NCI-H1694 (cell line): ENCODE data around the gene ITGA4.

Experiments used
- DNase-seq: peaks from one replicate; lab custom pipeline; 2025; lab: John Stamatoyannopoulos, UW

ITGA4 gene

GRCh38 chr2:181458871-181459270 is 1.7 kb downstream of the ITGA4 start:
- DNase-seq = no peak

- no peak for DNase-seq
Observed at GRCh38 chr2:181459621-181460021, 2.4 kb downstream of the ITGA4 start.

GRCh38 chr2:181461056-181461997 is 4.1 kb downstream of the ITGA4 start:
- no peak for DNase-seq

- DNase-seq = no peak
Observed at GRCh38 chr2:181462033-181462432, 4.8 kb downstream of the ITGA4 start.

- DNase-seq = no peak
Observed at GRCh38 chr2:181463588-181463987, 6.4 kb downstream of the ITGA4 start.

- DNase-seq = no peak
Observed at GRCh38 chr2:181464966-181465365, 7.8 kb downstream of the ITGA4 start.

- DNase-seq = no peak
Observed at GRCh38 chr2:181465676-181466375, 8.6 kb downstream of the ITGA4 start.

GRCh38 chr2:181466661-181467576 is 9.7 kb downstream of the ITGA4 start:
- DNase-seq = peak; percentile 36

- DNase-seq = no peak
Observed at GRCh38 chr2:181467966-181468707, 11.0 kb downstream of the ITGA4 start.

GRCh38 chr2:181468811-181469210 is 11.6 kb downstream of the ITGA4 start:
- DNase-seq = no peak

GRCh38 chr2:181471226-181471625 is 14.0 kb downstream of the ITGA4 start:
- no peak for DNase-seq

GRCh38 chr2:181471783-181472182 is 14.6 kb downstream of the ITGA4 start:
- DNase-seq = no peak

- no peak for DNase-seq
Observed at GRCh38 chr2:181472990-181473389, 15.8 kb downstream of the ITGA4 start.

GRCh38 chr2:181474222-181474881 is 17.2 kb downstream of the ITGA4 start:
- no peak for DNase-seq

- no peak for DNase-seq
Observed at GRCh38 chr2:181483211-181483610, 26.0 kb downstream of the ITGA4 start.

- DNase-seq = no peak
Observed at GRCh38 chr2:181483876-181484275, 26.7 kb downstream of the ITGA4 start.

- DNase-seq = no peak
Observed at GRCh38 chr2:181484851-181485637, 27.9 kb downstream of the ITGA4 start.

GRCh38 chr2:181485638-181485946 is 28.4 kb downstream of the ITGA4 start:
- DNase-seq = no peak

GRCh38 chr2:181499231-181499630 is 42.0 kb downstream of the ITGA4 start:
- DNase-seq = no peak

- DNase-seq = no peak
Observed at GRCh38 chr2:181500201-181500600, 43.0 kb downstream of the ITGA4 start.
